HG02571 (cell line): ENCODE data around the gene CSTPP1.
"Not testable (repeated sequence)": the region's sequence is repeated elsewhere in the genome, so short reads cannot be mapped to it uniquely, and the experiment has no call there.

Experiments
- ATAC-seq: cut with Tn5 transposase; IDR thresholded peaks from one replicate; pipeline ENCODE4 v1.9.1; 2021; ENCODE audit warnings: mild to moderate bottlenecking, moderate library complexity; ENCODE audit not compliant: unreplicated experiment

CSTPP1 gene

DNA sequence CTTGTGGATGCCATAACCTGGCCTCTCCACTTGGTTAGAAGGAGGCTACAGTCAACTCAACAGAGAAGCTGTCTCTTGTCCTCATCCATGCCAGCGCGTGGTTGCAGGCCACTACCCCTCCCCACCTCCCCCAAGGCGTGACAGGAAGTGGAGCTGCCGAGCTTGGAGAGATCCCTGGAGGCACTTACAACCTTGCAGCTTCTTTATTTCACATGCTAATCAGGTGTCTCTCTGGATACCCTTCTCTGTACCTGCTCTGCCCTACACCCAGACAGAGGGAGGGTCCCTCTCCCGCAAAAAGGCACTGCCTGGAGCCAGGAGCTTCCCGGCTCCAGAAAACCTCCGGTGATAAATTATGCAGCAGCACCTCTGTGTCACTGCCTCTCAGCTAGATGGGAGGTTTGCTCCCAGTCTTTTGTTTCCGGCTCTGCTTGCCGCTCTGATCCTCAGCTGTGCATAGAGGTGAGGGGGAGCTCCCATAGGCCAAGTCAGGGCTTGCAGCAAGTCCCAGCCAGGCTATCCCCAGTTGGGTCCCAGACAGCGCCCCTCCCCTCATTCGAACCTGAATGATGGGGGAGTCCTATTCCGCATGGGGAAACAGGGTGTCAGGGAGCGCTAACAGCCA lies 23.9 kb upstream of the CSTPP1 start:
- ATAC-seq: no peak

DNA sequence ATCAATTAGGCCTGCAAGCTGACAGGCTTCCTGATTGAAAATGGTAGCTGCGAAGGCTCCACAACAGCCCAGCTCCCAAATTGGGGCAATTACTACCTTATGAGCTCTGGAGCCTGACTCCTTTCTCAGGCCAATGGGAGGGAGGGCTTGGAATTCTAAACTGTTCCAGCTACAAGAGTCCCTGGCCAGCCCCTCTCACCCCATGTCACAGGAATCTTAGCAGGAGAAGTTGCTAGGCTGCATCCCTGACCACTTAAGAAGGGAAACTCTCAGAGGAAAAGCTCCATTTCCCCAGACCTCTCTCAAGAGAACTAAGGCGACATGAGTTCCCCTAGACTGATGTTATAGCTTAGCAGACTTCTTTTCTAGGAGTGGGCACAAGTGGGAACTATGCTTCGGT lies 23.1 kb upstream of the CSTPP1 start:
- ATAC-seq: no peak

GRCh38 chr11:46914363-46914762 lies 22.2 kb upstream of the CSTPP1 start:
- ATAC-seq: no peak

- no peak for ATAC-seq
Observed at GRCh38 chr11:46914910-46915309, 21.7 kb upstream of the CSTPP1 start.

DNA sequence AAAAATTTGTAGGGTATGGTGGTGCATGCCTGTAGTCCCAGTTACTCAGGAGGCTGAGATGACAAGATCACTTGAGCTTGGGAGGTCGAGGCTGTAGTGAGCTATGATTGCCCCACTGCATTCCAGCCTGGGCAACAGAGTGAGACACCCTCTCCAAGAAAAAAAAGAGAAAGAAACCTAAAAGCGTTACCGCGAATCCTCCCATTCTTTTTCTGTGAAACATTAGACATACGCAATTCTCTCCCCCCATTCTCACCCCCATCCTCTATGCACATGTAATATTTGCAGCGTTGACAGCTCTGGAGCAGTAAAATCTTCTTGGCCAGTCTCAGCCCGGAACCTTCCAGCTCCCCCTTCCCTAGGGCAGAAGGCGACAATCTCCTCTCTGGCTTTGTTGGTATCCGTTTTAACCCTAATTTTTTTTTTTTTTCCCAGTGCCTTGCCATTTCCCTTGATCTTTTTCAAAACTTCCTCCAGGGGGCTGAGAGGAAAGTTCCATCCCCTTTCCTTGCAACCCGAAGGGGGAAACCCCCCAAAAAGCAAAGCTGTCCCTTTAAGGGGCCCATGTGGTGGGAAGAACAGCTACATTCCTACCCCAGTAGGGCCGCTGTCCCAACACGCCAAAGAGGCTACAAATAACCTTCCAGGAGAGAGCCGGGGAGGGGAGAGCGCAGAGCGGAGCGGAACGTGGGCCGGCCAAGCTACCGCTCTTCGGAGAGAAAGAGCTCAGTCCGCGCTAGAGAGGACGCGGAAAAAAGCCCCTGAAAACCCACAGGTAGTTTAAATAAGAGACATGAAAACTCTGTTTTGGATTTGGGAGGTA lies 20.1 kb upstream of the CSTPP1 start:
- no peak for ATAC-seq

- no peak for ATAC-seq
Observed at GRCh38 chr11:46917109-46917761, 19.3 kb upstream of the CSTPP1 start.

DNA sequence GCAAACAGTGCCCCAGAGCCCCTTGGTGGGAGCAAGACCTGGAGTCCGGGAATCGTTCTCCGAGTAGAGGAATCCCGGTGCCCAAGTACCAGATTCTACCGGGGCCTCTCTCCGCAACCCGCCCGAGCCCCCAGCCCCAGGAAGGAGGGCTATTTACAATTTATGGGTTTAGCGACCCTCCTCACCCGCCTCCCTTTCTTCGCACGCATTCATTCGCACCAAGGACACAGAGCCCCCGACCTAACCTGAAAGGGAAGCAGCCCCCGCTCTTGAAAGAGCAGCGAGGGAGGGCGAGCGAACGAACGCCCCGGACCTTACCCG lies 18.8 kb upstream of the CSTPP1 start:
- no peak for ATAC-seq

DNA sequence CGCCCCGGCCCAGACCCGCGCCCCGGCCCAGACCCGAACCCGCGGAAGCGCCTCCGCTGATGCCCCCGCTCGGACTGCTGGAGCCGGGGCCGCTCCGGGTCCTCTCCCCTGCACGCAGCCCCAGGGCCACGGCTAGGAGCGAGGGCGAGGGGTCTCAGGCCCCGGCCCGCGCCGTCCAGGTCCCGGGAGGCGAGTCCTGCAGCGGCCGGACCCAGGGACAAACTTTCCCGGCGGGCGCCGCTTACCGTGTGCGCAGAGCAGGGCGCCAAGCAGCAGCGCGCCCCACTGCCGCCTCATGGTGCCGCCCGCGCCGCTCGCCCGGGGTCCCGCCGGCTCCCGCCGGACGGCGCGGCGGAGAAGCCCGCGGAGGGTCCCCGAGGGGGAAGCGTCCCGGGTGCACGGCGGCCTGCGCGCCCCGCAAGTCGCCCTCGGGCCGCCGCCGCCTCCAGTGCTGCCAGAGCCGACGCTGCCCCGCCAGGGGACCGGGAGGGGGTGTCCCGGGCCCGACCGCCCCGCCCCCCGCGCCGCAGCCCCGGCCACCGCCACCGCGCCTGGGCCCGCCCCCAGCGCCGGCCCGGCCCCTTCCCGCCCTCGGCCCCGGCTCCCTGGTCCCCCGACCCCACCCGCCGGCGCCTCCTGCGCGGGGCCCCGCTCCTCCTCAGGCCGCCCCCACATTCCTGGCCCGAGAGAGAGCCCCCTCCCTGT lies 18.3 kb upstream of the CSTPP1 start, which contains the start of gene LRP4:
LRP4 (minus strand) TSS at position 468 of the 705 bp plus-strand sequence; CDS start at position 297, 171 bp downstream.
- no peak for ATAC-seq

GRCh38 chr11:46918788-46919513 lies 17.6 kb upstream of the CSTPP1 start:
- no peak for ATAC-seq

GRCh38 chr11:46920755-46921154 lies 15.8 kb upstream of the CSTPP1 start:
- ATAC-seq: no peak

- not testable (repeated sequence) for ATAC-seq
Observed at GRCh38 chr11:46927928-46928327, 8.6 kb upstream of the CSTPP1 start.

- ATAC-seq: not testable (repeated sequence)
Observed at GRCh38 chr11:46928701-46929100, 7.9 kb upstream of the CSTPP1 start.

- ATAC-seq: no peak
Observed at GRCh38 chr11:46930089-46930488, 6.5 kb upstream of the CSTPP1 start.

GRCh38 chr11:46942172-46942571 lies 5.6 kb downstream of the CSTPP1 start:
- ATAC-seq: no peak

- ATAC-seq: no peak
Observed at GRCh38 chr11:46944356-46945075, 8.0 kb downstream of the CSTPP1 start.

DNA sequence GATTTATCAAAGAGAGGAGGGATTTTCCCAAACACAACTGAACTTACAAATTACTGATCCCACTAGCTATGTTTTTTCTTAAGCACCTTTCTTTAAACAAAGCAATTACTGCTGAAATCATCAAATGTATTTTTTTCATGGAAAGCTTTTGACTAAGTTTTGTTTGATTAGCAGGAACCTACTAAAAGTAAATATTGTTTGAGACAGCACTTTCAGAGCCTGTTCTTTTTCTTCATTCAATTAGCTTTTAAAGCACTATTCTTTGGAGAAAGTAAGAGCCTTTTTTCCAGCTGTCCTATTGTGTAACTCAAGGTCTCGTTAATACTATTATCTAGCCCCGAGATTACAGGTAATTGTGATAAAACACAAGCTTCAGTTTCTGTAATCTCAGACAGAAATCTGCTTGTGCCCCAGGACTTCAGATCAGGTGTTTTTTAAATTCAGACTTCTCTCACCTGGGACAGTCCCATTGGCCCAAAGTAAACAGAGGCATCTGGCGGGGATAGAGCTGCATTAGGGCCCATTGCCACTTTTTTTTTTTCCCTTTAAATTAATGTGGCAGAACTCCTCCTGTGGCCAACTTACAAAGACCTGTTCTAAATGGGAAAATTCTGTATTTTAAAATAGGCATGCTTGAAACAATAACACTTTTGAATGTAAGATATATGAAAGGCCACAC lies 11.0 kb downstream of the CSTPP1 start:
- ATAC-seq: no peak

- ATAC-seq: no peak
Observed at GRCh38 chr11:46948378-46949131, 12.0 kb downstream of the CSTPP1 start.

- ATAC-seq: no peak
Observed at GRCh38 chr11:46949297-46949696, 12.7 kb downstream of the CSTPP1 start.

- ATAC-seq: no peak
Observed at GRCh38 chr11:46951864-46952263, 15.3 kb downstream of the CSTPP1 start.
